ENCODE results near the gene HOXC5. TPM values are rescaled to one million over a fixed set of nuclear protein-coding genes. Genes with fewer than 3 reads are reported as not detected.
A peak's percentile ranks its signal among the peaks of the same experiment; 100 is the strongest.

HOXC5 gene
- total RNA-seq, 1 experiment from 2014 or later: not detected

DNA sequence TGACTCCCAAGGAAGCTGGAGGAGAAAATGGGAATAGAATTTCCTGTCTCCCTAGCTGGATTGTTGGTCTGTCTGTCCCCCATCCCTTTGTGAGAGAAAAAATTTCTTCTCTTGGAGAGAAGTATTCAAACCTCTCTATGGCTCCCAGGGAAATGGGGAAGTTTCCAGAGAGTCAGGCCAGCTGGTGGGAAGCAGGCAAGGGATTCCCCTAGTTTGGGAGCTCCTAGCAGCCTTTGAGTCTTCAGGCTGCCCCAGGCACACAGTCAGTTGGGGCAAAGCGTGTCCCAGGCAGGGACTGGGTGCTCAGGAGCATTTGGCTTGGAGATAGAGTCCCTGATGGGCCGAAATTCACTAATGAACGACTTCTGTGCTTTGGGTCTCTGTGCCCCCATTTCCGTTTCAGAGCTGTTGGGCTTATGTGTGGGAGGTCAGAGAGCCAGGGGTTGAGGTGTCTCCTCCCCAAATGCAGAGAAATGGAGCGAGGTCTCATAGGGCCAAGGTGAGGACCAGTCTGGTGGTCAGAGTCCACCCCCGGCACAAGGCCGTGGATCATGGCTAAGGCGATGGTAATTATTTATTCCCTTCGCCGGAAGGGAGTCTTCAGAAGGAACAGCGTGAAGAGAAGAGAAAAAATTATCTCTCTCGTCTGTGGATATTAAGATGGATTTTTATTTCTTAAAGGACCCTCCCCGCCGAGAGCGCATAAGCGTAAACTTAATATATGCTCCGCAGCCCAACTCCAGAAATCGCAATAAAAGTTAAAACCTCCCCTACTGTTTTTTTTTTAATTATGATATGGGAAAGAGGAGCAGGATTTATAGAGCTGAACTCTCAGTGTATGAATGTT lies 39.5 kb upstream of the HOXC5 start:
- Histone ChIP-seq H2AFZ (ENCODE audit: low read length) (no peak overlapping the region), H3K9me3 (ENCODE audit: control insufficient read depth, low read depth, low read length) (no peaks in the 10 kb centered on the region), H3K4ac (ENCODE audit: low read depth, low read length) (no peak overlapping the region), H4K20me1 (ENCODE audit: control insufficient read depth, insufficient read depth, insufficient read length) (no peaks in the 10 kb centered on the region), H4K5ac (ENCODE audit: insufficient read length, low read depth, low read length) (no peak overlapping the region), H2AK5ac (ENCODE audit: insufficient read length, low read length) (no peak overlapping the region), H2BK12ac (ENCODE audit: insufficient read length, low read depth, low read length) (no peak overlapping the region), H3K18ac (ENCODE audit: insufficient read length, low read depth, low read length) (no peak overlapping the region), H4K91ac (ENCODE audit: insufficient read length, low read depth, low read length) (no peak overlapping the region), H4K8ac (replicated peaks; ENCODE audit: insufficient read length, low read depth, low read length) (no peak overlapping the region), H3K27ac (ENCODE audit: insufficient read length, low read depth, low read length) (no peak overlapping the region), H3K79me1 (ENCODE audit: insufficient read depth, low read depth, low read length, poor library complexity, severe bottlenecking) (no peaks in the 10 kb centered on the region), H3K27me3 (ENCODE audit: insufficient read depth, low read length) (peaks cover 99% of the 10 kb centered on the region), H3K9ac (ENCODE audit: extremely low read depth, insufficient read length, low read length) (no peak overlapping the region), H3T11ph (ENCODE audit: low read length) (no peak overlapping the region), H3K23me2 (ENCODE audit: insufficient read length, low read depth, low read length, poor library complexity, severe bottlenecking) (no peaks in the 10 kb centered on the region), H3K56ac (ENCODE audit: insufficient read length, low read depth, low read length) (no peak overlapping the region), H3K14ac (ENCODE audit: insufficient read depth, low read length) (no peak overlapping the region), H2BK20ac (ENCODE audit: low read depth, low read length, poor library complexity, severe bottlenecking) (no peak overlapping the region), H2BK5ac (ENCODE audit: insufficient read length, low read length) (no peak overlapping the region), H2BK15ac (ENCODE audit: low read depth, low read length) (no peak overlapping the region), H3K79me2 (ENCODE audit: insufficient read depth, low read length) (no peaks in the 10 kb centered on the region), H2BK120ac (ENCODE audit: low read depth, low read length, poor library complexity, severe bottlenecking) (no peak overlapping the region), H3K4me1 (ENCODE audit: insufficient read depth, low read length) (no peaks in the 10 kb centered on the region), H3K4me2 (ENCODE audit: insufficient read depth, insufficient read length, low read length) (no peak overlapping the region), H3K23ac (ENCODE audit: insufficient read length, low read depth, low read length) (no peak overlapping the region)
- Mint-ChIP-seq H3K4me1 (peaks cover 7 to 31% of the 10 kb centered on the region in 2 experiments), H3K27ac (no peak overlapping the region), H3K9me3 (no peaks in the 10 kb centered on the region; a peak in 1 of 5 replicates), H3K4me3 (0 out of 5 replicates have a peak overlapping the region, but pooled peaks of 1 of the 2 experiments have one; percentile 40), H3K36me3 (ENCODE audit: insufficient read depth in 1 of 3, low read depth in 3 of 3) (no peaks in the 10 kb centered on the region), H3K27me3 (ENCODE audit: low read depth) (peaks cover 100% of the 10 kb centered on the region)
- TF ChIP-seq, protein P1, sequence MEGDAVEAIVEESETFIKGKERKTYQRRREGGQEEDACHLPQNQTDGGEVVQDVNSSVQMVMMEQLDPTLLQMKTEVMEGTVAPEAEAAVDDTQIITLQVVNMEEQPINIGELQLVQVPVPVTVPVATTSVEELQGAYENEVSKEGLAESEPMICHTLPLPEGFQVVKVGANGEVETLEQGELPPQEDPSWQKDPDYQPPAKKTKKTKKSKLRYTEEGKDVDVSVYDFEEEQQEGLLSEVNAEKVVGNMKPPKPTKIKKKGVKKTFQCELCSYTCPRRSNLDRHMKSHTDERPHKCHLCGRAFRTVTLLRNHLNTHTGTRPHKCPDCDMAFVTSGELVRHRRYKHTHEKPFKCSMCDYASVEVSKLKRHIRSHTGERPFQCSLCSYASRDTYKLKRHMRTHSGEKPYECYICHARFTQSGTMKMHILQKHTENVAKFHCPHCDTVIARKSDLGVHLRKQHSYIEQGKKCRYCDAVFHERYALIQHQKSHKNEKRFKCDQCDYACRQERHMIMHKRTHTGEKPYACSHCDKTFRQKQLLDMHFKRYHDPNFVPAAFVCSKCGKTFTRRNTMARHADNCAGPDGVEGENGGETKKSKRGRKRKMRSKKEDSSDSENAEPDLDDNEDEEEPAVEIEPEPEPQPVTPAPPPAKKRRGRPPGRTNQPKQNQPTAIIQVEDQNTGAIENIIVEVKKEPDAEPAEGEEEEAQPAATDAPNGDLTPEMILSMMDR (conservative IDR thresholded peaks at IDR 0.05): no peak
- DNase-seq: no peak
- no CpG with 5 or more reads among the region's 18 CpGs for WGBS (ENCODE audit: extremely low coverage, insufficient read length, low lambda C conversion rate)
